Left ventricle myocardium superior (tissue), 1 donor: ENCODE results near the gene EIF2AK2. TPM values are rescaled to one million over a fixed set of nuclear protein-coding genes. Genes with fewer than 3 reads are reported as not detected.

Source experiments
- ATAC-seq: fragments of 200-7000 bp; cut with Tn5 transposase; one replicate; pipeline ENCODE4 v1.9.1; 2020; ENCODE audit warnings: mild to moderate bottlenecking, moderate library complexity
- DNase-seq: peaks from one replicate; pipeline ENCODE4 v3.0.0-alpha.2; 2020
- intact Hi-C: fragments of 100-400 bp; cut with micrococcal nuclease; formaldehyde crosslinking; loops from one replicate; pipeline ENCODE4 v1.11.0; 2022
- total RNA-seq: library from RNA; stranded (reverse); fragmentation: NEBNext Ultra II Directional; extraction: Animal tissue kit (Norgen Biotek cat#: 25700); gene quantifications from one replicate; pipeline ENCODE4 v1.2.1, GENCODE V29; 2021
- donor health status: DM: no; HTN: yes; CAD: no; lungs with severe emphysema.

EIF2AK2 gene
- total RNA-seq, 1 donor from 2014 or later = 18.2 TPM

DNA sequence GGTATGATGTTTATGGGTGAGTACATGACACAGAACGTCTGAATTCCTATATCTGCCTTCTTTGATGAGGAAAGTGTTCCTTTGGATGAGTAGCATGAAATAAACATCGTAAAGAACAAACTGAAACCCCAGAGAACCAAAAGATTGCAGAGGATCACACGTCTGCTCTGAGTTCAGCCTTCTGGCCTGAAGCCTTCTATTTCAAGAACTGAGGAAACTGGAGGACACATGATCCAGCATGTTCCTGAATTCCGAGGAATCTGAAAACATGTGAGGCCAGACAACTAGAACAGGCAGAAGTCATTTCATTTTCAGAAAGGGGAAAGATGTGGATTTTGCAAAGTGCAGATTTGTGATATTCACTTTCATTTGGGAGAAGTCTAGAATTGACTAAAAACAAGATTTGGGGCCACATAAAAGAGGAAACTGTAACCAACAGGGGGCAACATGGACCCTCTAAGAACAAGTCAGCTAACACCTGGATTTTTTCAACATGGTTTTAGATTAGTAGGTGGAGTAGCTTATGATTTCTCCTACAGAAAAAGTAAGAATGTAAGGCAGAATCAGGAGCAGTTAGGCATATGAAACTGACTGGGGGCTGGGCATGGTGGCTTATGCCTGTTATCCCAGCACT lies 23.3 kb upstream of the EIF2AK2 start:
- no peak for ATAC-seq
- intact Hi-C loops = no loop called here
- no peak for DNase-seq

DNA sequence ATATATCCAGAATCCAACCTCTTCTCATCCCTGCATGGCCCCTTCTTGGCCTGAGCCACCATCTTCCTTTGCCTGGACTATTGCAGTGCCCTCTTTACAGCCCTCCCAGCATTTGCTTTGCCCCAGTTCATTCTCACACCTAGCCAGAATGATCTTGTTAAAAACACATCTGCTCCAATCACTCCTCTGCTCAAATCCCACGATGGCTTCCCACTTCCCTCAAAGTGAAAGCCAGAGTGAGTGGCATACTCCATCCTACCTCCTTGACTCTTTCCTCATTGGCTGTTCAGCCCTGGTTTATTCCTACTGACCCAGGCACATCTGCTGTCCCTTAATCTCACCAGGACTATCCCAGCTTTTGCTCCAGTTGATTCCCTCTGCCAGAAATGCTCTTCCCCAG lies 17.0 kb upstream of the EIF2AK2 start:
- no peak for DNase-seq
- intact Hi-C loops = no loop called here
- no peak for ATAC-seq

DNA sequence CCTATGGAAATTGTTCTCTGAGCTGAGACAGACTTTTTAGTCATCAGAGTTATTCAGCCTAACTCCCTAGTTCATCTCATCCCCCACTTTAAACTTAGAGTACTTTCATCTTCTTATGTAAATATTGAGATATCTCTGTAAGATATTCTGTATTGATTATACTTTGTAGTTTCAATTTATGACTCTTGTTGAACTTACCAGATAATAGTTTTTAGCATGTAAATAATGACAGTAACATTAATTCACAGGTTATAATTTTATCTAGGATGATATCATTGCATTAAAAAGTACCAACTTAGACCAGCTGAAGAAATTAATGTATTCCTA lies 14.8 kb upstream of the EIF2AK2 start:
- intact Hi-C loops = no loop called here
- ATAC-seq (no peak), DNase-seq (no peak)

DNA sequence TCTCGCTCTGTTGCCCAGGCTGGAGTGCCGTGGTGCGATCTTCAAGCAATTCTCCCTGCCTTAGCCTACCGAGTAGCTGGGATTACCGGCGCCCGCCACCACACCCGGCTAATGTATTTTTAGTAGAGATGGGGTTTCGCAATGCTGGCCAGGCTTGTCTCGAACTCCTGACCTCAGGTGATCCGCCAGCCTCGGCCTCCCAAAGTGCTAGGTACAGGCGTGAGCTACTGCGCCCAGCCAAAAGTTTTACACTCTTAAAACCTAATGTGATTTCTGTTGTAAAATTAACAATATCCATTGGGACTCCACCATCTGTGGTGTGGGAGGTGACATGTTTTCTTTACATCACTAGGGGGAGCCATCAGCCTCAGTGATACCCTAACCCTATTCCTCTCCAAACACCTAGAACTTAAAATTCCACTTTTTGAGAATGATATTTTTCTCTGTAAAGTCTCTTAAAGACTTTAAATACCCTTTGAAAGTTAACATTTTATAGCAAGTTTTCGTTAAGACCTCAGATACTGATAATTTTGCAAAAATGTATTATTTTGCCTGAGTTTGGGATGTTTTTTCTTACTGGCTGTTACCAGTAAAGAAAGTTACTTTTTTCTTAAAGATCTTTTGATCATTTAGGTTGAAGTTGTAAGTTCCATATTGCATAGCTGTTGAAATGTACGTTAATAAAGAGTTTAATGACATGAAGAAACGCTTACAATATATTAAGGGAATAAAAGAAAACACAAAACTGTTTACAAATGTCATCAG lies 11.6 kb upstream of the EIF2AK2 start:
- ATAC-seq (peak; percentile 56), DNase-seq (no peak)
- intact Hi-C loops = no loop called here

DNA sequence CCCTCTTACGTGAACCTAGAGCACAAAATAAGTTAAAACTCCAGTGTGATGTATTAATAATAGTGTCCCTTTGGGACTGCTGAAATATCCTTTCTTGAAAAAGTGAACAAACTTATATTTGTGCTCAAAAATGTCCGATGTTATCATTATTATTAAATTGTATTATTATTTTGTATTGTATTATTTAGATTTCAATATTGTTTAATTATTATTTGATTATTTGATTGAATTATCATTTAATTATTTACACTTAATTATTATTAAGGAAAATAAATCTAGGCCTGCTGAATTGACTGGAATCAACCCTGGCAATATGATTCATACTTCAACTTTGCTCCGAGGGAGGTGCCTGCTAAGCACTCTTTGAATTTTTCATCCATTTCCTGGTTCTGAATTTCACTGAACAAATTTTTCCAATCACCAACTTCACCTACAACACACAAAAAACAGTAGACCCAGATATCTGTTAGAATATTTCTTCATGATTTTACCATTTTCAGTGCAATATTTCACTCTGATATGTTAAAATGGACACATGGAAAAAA lies 10.9 kb upstream of the EIF2AK2 start:
- intact Hi-C loops = no loop called here
- no peak for ATAC-seq
- no peak for DNase-seq

DNA sequence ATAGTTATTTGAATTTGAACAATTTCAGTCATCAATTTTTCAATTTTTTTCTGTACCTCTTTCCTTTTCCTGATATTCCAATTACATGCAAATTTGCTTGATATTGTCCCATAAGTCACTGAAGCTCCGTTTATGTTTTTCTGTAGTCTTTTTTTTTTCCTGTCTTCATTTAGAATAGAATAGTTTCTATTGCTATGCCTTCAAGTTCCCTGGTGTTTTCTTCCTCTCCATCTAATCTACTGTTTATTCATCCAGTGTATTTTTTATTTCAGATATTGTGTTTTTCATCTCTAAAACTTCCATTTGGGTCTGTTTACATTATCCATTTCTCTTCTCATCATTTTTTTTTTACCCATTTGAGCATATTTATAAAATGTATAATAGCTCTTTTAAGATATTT lies 8.0 kb upstream of the EIF2AK2 start:
- intact Hi-C loops = no loop called here
- no peak for DNase-seq
- no peak for ATAC-seq

DNA sequence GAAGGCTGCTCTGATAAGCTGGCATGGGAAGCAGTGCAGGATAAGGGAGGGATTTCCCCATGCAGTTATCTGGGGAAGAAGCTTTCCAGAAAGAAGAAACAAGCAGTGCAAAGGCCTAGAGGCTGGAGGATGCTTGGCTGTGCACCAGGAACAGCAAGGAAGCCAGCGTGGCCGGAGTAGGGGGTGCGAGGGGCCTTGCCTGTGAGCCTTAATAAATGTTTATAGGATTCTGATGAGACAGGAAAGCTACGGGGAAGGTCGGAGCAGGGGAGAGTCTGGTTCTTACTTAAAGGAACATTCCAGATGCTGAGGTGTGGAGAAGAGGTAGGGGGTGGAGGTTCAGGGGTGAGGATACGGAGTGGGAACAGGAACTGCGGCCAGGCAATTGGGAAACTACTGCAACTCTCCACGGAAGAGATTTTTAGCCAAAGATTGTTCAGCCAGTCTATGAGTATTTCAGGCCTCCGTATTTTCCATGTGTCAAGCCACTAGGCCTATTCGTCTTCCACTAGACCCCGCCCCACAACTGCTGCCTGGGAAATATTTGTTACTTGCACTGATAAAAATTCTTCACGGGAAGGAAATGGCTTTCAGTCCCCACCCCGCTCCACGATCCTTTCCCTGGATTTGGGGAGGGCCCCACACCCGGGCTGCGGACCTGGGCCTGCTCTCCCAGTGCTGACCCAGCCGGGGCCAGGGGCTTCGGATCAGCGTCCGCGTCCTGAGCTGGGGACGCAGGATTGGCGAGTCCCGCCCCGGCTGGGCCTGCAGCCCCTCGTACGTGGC lies 516 bp downstream of the EIF2AK2 start:
- no peak for DNase-seq
- ATAC-seq = peak; percentile 62
- intact Hi-C loops = no loop called here

DNA sequence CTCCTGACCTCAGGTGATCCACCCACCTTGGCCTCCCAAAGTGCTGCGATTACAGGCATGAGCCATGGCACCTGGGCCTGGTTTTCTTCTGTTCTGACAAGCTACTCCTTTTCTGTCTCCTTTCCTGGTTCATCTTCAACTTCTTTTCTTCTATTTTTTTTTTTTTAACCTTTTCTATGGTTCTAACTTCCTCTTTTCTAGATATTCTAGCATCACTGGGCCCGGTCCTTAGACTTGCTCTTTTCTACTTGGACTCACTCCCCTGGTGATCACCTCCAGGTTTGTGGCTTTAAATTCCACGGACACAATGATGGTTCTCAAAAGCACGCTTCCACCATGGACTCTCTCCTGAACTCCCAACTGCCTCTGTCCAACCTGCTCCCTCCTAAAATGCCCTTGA lies 2.0 kb downstream of the EIF2AK2 start:
- ATAC-seq = no peak
- no peak for DNase-seq
- intact Hi-C loops = no loop called here

DNA sequence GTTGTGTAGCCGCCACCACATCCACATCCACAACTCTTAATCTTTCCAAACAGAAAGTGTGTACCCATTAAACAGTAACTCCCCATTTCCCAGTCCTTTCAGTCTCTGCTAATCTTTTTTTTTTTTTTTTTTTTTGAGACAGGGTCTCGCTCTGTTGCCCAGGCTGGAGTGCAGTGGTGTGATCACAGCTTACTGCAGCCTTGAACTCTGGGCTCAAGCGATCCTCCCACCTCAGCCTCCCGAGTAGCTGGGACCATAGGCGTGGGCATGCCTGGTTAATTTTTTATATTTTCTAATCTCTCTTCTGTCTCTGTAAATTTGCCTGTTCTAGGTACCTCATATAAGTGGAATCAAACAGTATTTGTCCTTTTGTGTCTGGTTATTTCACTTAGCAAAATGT lies 3.6 kb downstream of the EIF2AK2 start:
- ATAC-seq = no peak
- intact Hi-C loops = no loop called here

DNA sequence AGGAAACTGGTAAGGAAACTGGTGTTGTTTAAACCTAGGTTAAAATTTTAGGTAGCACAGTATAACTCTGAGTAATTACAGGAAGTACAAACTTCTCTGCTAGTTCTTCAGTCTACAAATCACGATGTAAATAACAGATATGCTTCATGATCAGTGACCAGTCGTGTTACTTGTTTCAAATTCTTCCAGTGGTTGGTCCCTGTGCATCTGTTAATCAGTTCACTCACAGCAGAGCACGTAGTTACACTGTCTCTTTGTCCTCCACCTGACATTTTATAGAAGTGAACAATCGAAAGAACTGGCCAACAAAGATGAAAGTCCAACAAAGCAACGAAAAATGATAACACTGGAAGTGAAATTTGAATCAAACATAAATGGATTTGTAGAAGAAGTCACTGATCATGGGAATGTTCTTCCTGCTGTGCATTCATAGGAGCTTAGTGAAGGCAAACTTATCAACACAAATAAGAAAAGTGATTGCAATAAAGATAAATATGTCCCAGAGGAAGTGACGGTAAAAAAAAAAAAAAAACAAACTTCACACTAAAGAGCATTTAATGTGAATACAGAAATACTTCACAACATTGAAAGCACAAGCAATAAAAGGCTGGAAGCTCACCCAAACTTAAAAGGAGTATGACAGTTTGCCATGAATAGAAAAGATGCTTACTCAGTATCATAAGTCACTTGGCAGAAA lies 7.0 kb downstream of the EIF2AK2 start:
- ATAC-seq (no peak), DNase-seq (no peak)
- intact Hi-C loops = no loop called here

More for the DNA sequence above, 3.6 kb downstream of the EIF2AK2 start:
- DNase-seq = no peak

DNA sequence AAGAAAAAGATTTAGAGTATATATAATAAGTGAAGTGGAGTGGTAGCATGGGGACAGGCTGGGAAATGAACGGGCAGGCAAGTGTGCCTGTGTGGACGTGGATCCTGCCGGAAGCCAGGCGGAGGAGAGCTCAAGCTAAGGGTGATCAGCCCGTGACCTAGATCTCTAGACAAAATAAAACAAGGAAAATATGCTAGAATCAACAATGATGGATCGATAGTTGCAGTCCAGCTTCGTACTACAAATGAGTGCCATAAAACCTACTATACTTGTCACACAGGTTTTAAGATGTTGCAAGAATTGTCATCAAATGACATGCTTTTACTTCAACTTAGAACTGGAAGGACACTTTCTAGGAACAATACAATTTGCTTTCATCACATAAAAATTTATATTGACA lies 8.5 kb downstream of the EIF2AK2 start:
- no peak for ATAC-seq
- no peak for DNase-seq
- intact Hi-C loops = no loop called here

DNA sequence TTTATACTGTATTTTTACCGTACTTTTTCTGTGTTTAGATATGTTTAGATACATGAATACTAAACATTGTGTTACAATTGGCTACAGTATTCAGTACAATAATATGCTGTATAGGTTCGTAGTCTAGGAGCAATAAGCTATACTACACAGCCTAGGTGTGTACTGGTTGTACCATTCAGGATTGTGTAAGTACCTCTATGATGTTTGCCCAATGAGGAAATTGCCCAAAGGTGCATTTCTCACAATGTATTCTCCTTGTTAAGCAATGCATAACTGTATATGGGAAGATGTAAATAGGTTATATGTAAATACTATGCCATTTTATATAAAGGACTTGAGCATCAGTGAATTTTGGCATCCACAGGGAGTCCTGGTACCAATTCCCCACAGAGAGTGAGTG lies 10.7 kb downstream of the EIF2AK2 start:
- intact Hi-C loops = no loop called here
- DNase-seq (no peak), ATAC-seq (no peak)

DNA sequence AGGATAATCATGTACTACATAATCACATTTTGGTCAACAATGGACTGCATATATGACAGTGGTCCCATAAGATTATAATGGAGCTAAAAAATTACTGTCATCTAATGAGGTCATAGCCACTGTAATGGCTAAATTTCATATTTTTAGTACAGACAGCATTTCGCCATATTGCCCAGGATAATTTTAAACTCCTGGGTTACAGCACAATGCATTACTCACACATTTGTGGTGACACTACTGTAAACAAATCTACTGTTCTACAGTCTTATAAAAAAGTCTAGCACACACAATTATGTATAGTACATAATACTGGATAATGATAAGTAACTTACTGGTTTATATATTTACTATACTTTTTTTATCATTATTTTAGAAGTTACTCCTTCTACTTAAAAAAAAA lies 12.8 kb downstream of the EIF2AK2 start:
- DNase-seq (no peak), ATAC-seq (no peak)
- intact Hi-C loops = no loop called here

DNA sequence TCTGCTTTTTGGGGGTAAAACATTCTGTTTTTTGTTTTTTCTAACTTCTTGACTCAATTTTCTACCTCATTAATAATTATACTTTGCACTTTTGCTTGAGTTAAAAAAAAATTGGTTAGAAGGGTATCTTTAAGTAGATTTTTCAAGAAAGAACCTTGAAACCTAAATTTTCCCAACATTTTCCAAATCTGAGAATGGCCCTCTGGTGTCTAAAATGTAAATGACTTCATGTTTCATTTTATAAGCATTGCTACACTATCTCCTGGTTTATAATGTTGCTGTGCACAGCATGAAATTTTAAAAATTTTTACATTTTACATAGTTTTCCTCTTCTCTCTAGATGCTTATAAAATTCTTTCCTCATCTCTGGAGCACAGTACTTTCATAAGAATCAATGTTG lies 14.2 kb downstream of the EIF2AK2 start:
- DNase-seq (no peak), ATAC-seq (no peak)
- intact Hi-C loops = no loop called here

DNA sequence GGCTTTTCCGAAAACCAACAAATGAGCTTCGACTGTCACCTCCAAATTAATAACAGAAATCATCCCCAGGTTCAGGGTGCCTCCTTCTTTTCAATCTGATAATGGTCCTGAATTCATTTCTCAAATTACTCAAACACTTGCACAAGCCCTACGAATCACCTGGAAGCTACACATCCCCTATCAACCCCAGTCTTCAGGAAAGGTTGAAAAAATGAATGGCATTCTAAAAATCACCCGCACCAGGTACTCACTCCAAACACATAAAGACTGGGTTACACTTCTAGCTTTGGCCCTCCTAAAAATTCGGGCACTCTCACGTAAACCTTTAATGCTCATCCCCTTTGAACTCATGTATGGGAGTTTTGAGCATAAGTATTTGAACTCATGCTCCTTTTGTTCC lies 23.9 kb downstream of the EIF2AK2 start:
- no peak for ATAC-seq
- intact Hi-C loops = no loop called here

DNA sequence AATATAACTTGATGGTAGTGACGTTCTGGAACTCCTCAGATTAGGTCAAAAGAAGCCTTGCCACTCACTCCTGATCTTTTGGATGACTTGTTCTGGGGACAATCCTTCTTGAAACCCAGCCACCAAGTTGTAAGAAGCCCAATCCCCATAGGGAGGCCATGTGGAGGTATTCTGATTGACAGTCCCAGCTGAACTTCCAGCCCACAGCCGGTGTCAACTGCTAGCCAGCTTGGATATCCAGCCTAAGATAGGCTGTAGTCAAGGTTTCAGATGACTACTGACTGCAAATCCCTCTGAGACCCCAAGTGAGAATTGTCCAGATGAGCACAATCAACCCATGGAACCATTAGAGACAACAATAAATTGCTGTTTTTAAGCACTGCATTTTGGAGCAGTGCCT lies 31.4 kb downstream of the EIF2AK2 start:
- DNase-seq = no peak
- no peak for ATAC-seq
- intact Hi-C loops = no loop called here

More for the DNA sequence above, 23.9 kb downstream of the EIF2AK2 start:
- no peak for DNase-seq

DNA sequence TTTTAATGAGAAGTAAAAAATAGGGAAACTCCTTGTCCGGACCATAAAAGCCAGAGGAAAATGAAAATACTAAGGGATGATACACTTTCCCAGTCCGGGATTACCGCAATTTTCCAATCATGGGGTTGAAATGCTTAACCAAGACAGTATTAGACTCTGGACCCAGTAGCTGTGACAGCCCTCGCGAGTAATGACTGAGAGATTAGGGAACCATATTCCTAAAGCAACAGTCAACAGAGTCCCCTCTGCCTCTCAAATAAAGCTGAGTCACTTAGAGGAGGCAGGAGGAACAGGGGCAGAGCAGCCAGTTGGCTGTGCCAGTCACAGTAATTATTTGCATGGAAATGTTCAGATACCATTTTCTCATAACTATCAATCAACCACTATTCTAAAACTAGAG lies 37.6 kb downstream of the EIF2AK2 start:
- DNase-seq (no peak), ATAC-seq (no peak)
- intact Hi-C loops = no loop called here

DNA sequence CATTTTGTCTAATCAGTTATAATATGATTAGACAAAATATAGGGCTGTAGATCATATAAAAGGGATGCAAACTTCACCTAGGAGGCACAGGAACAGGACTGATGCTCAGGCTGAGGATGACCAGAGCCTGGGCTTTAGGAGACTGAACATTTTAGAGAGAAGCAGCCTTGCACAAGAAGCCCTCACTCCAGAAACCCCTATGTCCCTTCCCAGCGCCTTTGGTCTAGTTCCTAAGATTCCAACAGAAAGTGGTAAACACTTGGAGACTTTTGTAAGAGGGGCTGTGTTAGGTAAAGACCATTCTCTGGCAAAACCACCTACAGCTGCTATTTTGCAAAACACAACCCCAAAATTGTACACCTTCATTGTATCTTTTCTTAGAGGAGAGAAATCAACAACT lies 39.2 kb downstream of the EIF2AK2 start:
- intact Hi-C loops = no loop called here
- ATAC-seq (no peak), DNase-seq (no peak)

DNA sequence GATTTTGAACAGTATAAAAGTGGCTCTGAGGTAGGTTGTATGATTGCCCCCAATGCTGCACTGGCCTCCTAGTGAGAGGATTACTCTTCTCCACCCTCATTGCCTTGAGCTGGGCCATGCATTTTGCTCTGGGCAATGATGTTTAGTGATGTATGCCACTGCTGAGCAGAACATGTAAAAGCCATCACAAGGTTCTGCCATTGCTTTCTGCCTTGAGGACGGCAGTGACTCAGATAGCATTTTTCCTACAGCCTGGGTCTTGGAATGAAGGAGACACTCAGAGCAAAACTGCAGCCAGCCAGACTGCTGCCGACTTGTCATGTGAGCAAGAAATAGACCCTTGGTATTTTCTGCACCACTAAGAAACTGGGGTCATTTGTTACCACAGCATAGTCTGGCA lies 44.8 kb downstream of the EIF2AK2 start:
- ATAC-seq = no peak
- intact Hi-C loops = no loop called here
- DNase-seq = no peak
